Subcutaneous adipose tissue (tissue), 4 donors: ENCODE measurements around the gene SLC16A14. TPM values are rescaled to one million over a fixed set of nuclear protein-coding genes. Genes with fewer than 3 reads are reported as not detected.

Experiments
- CTCF ChIP-seq: fragments of 450-650 bp; IDR thresholded peaks from one replicate; pipeline ENCODE4 v1.5.1; 2016; ENCODE audit warnings: low read depth, mild to moderate bottlenecking, control low read depth, antibody characterized with exemption, moderate library complexity
- total RNA-seq, 4 donors: library from RNA; depleted of rRNA; stranded (reverse); fragments of >200 nt; gene quantifications; one replicate each; pipeline ENCODE4 v1.1.0, GENCODE V29; 2016

SLC16A14 gene
- total RNA-seq, 4 donors from 2014 or later = 0.68 to 3.3 (median 1.8) TPM

GRCh38 chr2:230076819-230077218 lies 8.1 kb upstream of the SLC16A14 start:
- no peak for TF ChIP-seq CTCF

GRCh38 chr2:230075988-230076631 lies 7.4 kb upstream of the SLC16A14 start:
- no peak for TF ChIP-seq CTCF

- no peak for TF ChIP-seq CTCF
Measured at GRCh38 chr2:230071421-230071820, 2.7 kb upstream of the SLC16A14 start.

GRCh38 chr2:230069402-230069801 lies 678 bp upstream of the SLC16A14 start:
- no peak for TF ChIP-seq CTCF

GRCh38 chr2:230068016-230068650 lies 591 bp downstream of the SLC16A14 start:
- no peak for TF ChIP-seq CTCF

- no peak for TF ChIP-seq CTCF
Measured at GRCh38 chr2:230060672-230061293, 7.9 kb downstream of the SLC16A14 start.

GRCh38 chr2:230053753-230054478 lies 14.8 kb downstream of the SLC16A14 start:
- TF ChIP-seq CTCF = no peak
